ENCODE results near the gene CDKAL1.

The CDKAL1 gene

GRCh38 chr6:21279619-21280018, 745.4 kb downstream of the CDKAL1 start:
- H3K27ac ChIP-seq = no peak overlapping the region
- TF ChIP-seq CTCF (conservative IDR thresholded peaks at IDR 0.05) = no peak

- no peak for TF ChIP-seq CTCF (conservative IDR thresholded peaks at IDR 0.05)
- no peak overlapping the region for H3K27ac ChIP-seq
These were observed 747.1 kb downstream of the CDKAL1 start for GRCh38 chr6:21281366-21281765.
